ENCODE data around the gene AP4E1.
"Not testable (repeated sequence)": the region's sequence is repeated elsewhere in the genome, so short reads cannot be mapped to it uniquely, and the experiment has no call there.

AP4E1 gene

GRCh38 chr15:51030649-51031316 is 122.3 kb downstream of the AP4E1 start:
- no peak for DNase-seq

GRCh38 chr15:51037474-51037873 is 129.0 kb downstream of the AP4E1 start:
- not testable (repeated sequence) for DNase-seq

- no peak for DNase-seq
Observed at GRCh38 chr15:51038162-51038973, 129.9 kb downstream of the AP4E1 start.

GRCh38 chr15:51038974-51039319 is 130.5 kb downstream of the AP4E1 start:
- no peak for DNase-seq

GRCh38 chr15:51044037-51044727 is 135.7 kb downstream of the AP4E1 start:
- DNase-seq, result no peak

GRCh38 chr15:51046016-51046415 is 137.5 kb downstream of the AP4E1 start:
- no peak for DNase-seq

GRCh38 chr15:51046799-51047449 is 138.4 kb downstream of the AP4E1 start:
- DNase-seq, result no peak

- no peak for DNase-seq
Observed at GRCh38 chr15:51048308-51048707, 139.8 kb downstream of the AP4E1 start.

GRCh38 chr15:51049081-51049480 is 140.6 kb downstream of the AP4E1 start:
- DNase-seq, result no peak

GRCh38 chr15:51051776-51052175 is 143.3 kb downstream of the AP4E1 start:
- DNase-seq, result no peak

- no peak for DNase-seq
Observed at GRCh38 chr15:51053571-51053970, 145.1 kb downstream of the AP4E1 start.

- DNase-seq, result no peak
Observed at GRCh38 chr15:51054535-51054934, 146.1 kb downstream of the AP4E1 start.
